ENCODE measurements around the gene TSPOAP1.

DNA sequence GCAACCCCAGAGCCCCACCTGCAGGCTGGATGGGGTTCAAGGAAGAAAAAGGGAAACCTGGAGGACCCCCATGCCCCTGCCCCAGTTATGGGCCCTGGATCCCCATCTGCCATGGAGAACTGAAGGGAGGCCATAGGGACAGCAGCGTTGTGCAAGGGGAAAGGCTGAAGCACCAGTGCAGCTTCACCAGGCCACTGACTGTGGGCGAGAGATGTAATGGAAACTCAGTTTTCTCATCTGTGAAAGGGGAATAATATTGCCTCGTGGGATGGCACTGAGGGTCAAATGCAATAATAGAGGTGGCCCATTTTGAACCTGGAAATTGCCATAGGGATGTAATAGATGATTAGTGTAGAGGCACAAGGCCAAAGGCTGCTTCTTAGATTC, 9.9 kb upstream of the TSPOAP1 start:
- TF ChIP-seq CTCF (conservative IDR thresholded peaks at IDR 0.05; ENCODE audit: low read depth, low read length) (no peak), EZH2 (IDR thresholded peaks at IDR 0.05; ENCODE audit: low read length, unreplicated experiment) (no peak)

All from PC-3 (cell line).